Gastrocnemius medialis (tissue), 4 donors: Measurements from ENCODE around the gene GRM1. TPM values are rescaled to one million over a fixed set of nuclear protein-coding genes. Genes with fewer than 3 reads are reported as not detected.

Experiments
- ATAC-seq, 2 donors: fragments of 150-250 bp; one replicate each; pipeline ENCODE4 v1.9.1; 2016
- DNase-seq, 2 donors: peaks; one replicate each; pipeline ENCODE4 v3.0.0-alpha.2; 2019
- H3K27ac ChIP-seq, 4 donors: fragments of 200-600 bp; sonication (generic); 1 replicate in 1 of 4; 2 replicates in 3 of 4; pipeline ENCODE4 v1.5.1; 2016 to 2018; ENCODE audit warnings: mild to moderate bottlenecking in 2 of 4, moderate library complexity in 1 of 4
- H3K27me3 ChIP-seq, 3 donors: fragments of 200-600 bp; sonication (generic) in 2 of 3; 1 replicate in 1 of 3; 2 replicates in 2 of 3; pipeline versions ENCODE4 v1.5.1 to v1.6.0; 2016 to 2019; ENCODE audit warnings: mild to moderate bottlenecking in 1 of 3, moderate library complexity in 1 of 3
- H3K36me3 ChIP-seq, 2 donors: fragments of 200-600 bp; sonication (generic) in 1 of 2; one replicate each; pipeline ENCODE4 v1.5.1; 2017 to 2018
- H3K4me1 ChIP-seq, 2 donors: fragments of 200-600 bp; sonication (generic) in 1 of 2; one replicate each; pipeline ENCODE4 v1.5.1; 2016 to 2017; ENCODE audit warnings: mild to moderate bottlenecking in 2 of 2
- H3K4me3 ChIP-seq, 4 donors: fragments of 200-600 bp; sonication (generic) in 3 of 4; 1 replicate in 1 of 4; 2 replicates in 3 of 4; pipeline ENCODE4 v1.5.1; 2016 to 2019; ENCODE audit warnings: mild to moderate bottlenecking in 2 of 4
- H3K9me3 ChIP-seq, 3 donors: fragments of 200-600 bp; sonication (generic) in 2 of 3; 1 replicate in 1 of 3; 2 replicates in 2 of 3; pipeline ENCODE4 v1.5.1; 2016 to 2019
- POLR2A ChIP-seq, 2 donors: fragments of 450-650 bp; IDR thresholded peaks; one replicate each; pipeline ENCODE4 v1.6.1; 2017; ENCODE audit warnings: antibody characterized with exemption in 2 of 2, mild to moderate bottlenecking in 2 of 2, moderate library complexity in 2 of 2
- in situ Hi-C, 4 donors: fragments of 200-750 bp; cut with MboI; loops; one replicate each; pipeline versions ENCODE4 v1.15.0 to v1.8.0; 2017; ENCODE audit warnings: low sequenced_read_pairs in 4 of 4
- intact Hi-C: fragments of 100-400 bp; cut with DNase I; formaldehyde crosslinking; loops from one replicate; pipeline ENCODE4 v1.15.1; 2023; ENCODE audit warnings: low total_unique reads
- total RNA-seq, 4 donors: library from RNA; depleted of rRNA; stranded (reverse); fragments of >200 nt; gene quantifications; one replicate each; pipeline versions ENCODE4 v1.1.0 to v1.2.3, GENCODE V29; 2016
- TF ChIP-seq, protein P1 (sequence below), 5 experiments: fragments of 450-650 bp in 3 of 5; fragments of 200-600 bp in 2 of 5; sonication (generic) in 2 of 5; IDR thresholded peaks in 4 of 5; conservative IDR thresholded peaks in 1 of 5; 1 replicate in 4 of 5; 2 replicates in 1 of 5; pipeline ENCODE4 v1.5.1; 2016 to 2019; ENCODE audit warnings: antibody characterized with exemption in 5 of 5, mild to moderate bottlenecking in 3 of 5, moderate library complexity in 3 of 5

GRM1 gene
- total RNA-seq, 4 donors from 2014 or later: 0.04 TPM; not detected in 3

DNA sequence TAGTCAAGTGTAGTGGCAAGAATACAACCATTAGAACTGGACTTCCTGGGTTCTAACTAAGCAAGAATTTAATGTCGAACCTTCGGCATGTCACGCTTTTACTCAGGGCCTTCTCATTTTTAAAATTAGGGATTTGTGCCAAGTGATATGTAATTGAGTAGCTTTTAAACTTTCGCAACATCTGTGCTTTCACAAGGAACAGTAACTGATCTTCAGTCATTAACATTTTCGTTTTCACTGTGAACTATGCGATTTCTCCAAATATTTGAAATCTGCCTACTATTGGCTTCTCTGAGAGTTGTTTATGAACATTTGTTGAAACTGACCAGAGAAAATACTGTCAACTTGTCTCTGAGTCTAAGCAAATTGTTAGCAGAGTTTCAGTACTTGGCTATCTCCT is 27.6 kb downstream of the GRM1 start:
- no peak overlapping the region for H3K27ac ChIP-seq
- no peaks in the 10 kb centered on the region for H3K36me3 ChIP-seq
- TF ChIP-seq, protein P1, sequence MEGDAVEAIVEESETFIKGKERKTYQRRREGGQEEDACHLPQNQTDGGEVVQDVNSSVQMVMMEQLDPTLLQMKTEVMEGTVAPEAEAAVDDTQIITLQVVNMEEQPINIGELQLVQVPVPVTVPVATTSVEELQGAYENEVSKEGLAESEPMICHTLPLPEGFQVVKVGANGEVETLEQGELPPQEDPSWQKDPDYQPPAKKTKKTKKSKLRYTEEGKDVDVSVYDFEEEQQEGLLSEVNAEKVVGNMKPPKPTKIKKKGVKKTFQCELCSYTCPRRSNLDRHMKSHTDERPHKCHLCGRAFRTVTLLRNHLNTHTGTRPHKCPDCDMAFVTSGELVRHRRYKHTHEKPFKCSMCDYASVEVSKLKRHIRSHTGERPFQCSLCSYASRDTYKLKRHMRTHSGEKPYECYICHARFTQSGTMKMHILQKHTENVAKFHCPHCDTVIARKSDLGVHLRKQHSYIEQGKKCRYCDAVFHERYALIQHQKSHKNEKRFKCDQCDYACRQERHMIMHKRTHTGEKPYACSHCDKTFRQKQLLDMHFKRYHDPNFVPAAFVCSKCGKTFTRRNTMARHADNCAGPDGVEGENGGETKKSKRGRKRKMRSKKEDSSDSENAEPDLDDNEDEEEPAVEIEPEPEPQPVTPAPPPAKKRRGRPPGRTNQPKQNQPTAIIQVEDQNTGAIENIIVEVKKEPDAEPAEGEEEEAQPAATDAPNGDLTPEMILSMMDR (IDR thresholded peaks at IDR 0.05 in 4 of 5, conservative IDR thresholded peaks at IDR 0.05 in 1 of 5): no peak
- no peak for TF ChIP-seq POLR2A (IDR thresholded peaks at IDR 0.05)
- H3K4me3 ChIP-seq: no peak overlapping the region
- DNase-seq (no peak), ATAC-seq (no peak)
- intact Hi-C loops (no loop called here), in situ Hi-C loops (no loop called here)
- no peaks in the 10 kb centered on the region for H3K27me3 ChIP-seq
- H3K4me1 ChIP-seq: no peaks in the 10 kb centered on the region
- no peaks in the 10 kb centered on the region for H3K9me3 ChIP-seq

DNA sequence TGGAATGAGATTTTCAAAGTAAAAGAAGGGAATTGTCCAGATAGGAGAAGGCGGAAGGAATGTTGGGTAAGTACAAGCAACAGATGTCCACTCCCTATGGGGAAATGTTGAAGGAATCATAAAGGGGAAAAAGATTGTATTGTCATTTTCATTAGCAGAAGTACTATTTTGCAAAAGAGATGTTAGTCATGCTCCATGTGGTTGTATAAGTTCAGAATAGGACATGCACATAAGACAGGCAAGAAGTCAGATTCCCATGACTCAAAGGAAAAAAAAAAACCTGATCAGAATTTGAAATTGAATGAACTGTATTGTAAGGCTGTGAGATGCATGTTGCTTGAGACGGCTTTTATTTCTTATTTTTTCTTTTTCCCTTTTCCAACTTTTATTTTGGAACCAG is 36.8 kb downstream of the GRM1 start:
- ATAC-seq: no peak
- TF ChIP-seq, protein P1 (IDR thresholded peaks at IDR 0.05 in 4 of 5, conservative IDR thresholded peaks at IDR 0.05 in 1 of 5): no peak
- TF ChIP-seq POLR2A (IDR thresholded peaks at IDR 0.05): no peak
- intact Hi-C loops (no loop called here), in situ Hi-C loops (no loop called here)
- Histone ChIP-seq H3K27ac (no peak overlapping the region), H3K4me1 (no peaks in the 10 kb centered on the region), H3K36me3 (no peaks in the 10 kb centered on the region), H3K27me3 (no peaks in the 10 kb centered on the region), H3K4me3 (no peak overlapping the region), H3K9me3 (no peaks in the 10 kb centered on the region)
- DNase-seq: no peak

DNA sequence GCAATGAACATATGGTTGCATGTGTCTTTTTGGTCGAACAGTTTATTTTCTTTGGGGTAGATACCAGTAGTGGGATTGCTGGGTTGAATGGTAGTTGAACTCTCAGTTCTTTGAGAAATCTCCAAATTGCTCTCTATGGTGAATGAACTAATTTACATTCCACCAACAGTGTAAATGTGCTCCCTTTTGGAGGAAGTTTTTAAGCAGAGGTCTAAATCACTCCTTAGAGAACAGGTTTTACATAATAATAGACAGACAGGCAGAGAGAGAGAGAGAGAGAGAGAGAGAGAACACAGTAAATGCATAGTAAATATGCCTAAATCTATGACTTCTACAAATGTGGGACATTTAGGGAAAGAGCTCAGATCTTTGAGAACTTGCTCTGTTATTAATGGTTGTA is 37.6 kb downstream of the GRM1 start:
- DNase-seq: no peak
- in situ Hi-C loops (no loop called here), intact Hi-C loops (no loop called here)
- H3K4me3 ChIP-seq: no peak overlapping the region
- H3K27me3 ChIP-seq: no peaks in the 10 kb centered on the region
- no peaks in the 10 kb centered on the region for H3K4me1 ChIP-seq
- H3K36me3 ChIP-seq: no peaks in the 10 kb centered on the region
- TF ChIP-seq, protein P1 (IDR thresholded peaks at IDR 0.05 in 4 of 5, conservative IDR thresholded peaks at IDR 0.05 in 1 of 5): no peak
- TF ChIP-seq POLR2A (IDR thresholded peaks at IDR 0.05): no peak
- no peak for ATAC-seq
- no peaks in the 10 kb centered on the region for H3K9me3 ChIP-seq
- no peak overlapping the region for H3K27ac ChIP-seq

DNA sequence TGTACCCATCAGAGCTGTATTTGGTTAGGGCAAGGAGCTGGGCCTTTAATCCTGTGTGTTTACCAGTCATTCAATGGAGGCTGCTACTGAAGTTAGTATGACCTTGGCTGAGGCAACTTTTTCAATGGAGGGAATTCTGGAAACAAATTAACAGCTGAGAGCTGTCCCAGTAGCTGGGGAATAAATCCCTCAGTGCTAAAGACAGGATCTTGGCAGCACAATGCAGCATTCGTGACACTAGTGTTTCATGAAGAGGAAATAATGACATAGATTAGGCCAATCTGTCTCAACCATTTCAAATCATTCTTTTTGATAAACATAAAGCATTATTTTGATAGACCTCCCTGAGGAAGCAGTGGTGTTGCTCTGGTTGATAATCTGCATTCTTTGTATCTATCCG is 42.9 kb downstream of the GRM1 start:
- Histone ChIP-seq H3K4me3 (no peak overlapping the region), H3K36me3 (no peaks in the 10 kb centered on the region), H3K27me3 (no peaks in the 10 kb centered on the region), H3K27ac (no peak overlapping the region), H3K4me1 (no peaks in the 10 kb centered on the region), H3K9me3 (no peaks in the 10 kb centered on the region)
- ATAC-seq: no peak
- DNase-seq: no peak
- in situ Hi-C loops (no loop called here), intact Hi-C loops (no loop called here)
- TF ChIP-seq, protein P1 (IDR thresholded peaks at IDR 0.05 in 4 of 5, conservative IDR thresholded peaks at IDR 0.05 in 1 of 5): no peak
- no peak for TF ChIP-seq POLR2A (IDR thresholded peaks at IDR 0.05)

DNA sequence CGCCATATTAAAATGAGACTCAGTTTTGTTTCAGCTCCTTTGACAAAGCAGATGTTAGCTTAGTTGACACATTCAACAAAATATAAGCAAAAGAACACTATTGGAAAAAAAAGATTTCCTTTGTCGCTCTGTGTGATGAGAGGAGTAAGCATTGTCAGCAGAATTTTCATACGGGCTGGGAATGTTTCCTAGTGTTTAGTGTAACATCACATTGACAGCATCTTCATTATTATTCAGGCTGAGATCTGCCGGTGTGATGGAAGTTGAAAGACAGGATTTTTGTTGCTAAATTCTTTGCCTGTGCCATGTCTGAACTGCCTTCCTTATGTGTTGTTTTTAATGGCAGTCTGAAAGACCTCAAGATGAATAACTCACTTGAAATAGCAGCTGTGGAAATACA is 49.1 kb downstream of the GRM1 start:
- H3K4me3 ChIP-seq: no peak overlapping the region
- intact Hi-C loops (no loop called here), in situ Hi-C loops (no loop called here)
- no peaks in the 10 kb centered on the region for H3K4me1 ChIP-seq
- H3K36me3 ChIP-seq: no peaks in the 10 kb centered on the region
- DNase-seq (no peak), ATAC-seq (no peak)
- no peaks in the 10 kb centered on the region for H3K9me3 ChIP-seq
- H3K27me3 ChIP-seq: no peaks in the 10 kb centered on the region
- no peak for TF ChIP-seq POLR2A (IDR thresholded peaks at IDR 0.05)
- TF ChIP-seq, protein P1 (IDR thresholded peaks at IDR 0.05 in 4 of 5, conservative IDR thresholded peaks at IDR 0.05 in 1 of 5): no peak
- no peak overlapping the region for H3K27ac ChIP-seq
